Measurements from ENCODE around the gene HMCES. TPM values are rescaled to one million over a fixed set of nuclear protein-coding genes. Genes with fewer than 3 reads are reported as not detected.

Gene HMCES
- total and polyA plus RNA-seq, 10 donors: 16.1 to 60.7 (median 30.4) TPM

DNA sequence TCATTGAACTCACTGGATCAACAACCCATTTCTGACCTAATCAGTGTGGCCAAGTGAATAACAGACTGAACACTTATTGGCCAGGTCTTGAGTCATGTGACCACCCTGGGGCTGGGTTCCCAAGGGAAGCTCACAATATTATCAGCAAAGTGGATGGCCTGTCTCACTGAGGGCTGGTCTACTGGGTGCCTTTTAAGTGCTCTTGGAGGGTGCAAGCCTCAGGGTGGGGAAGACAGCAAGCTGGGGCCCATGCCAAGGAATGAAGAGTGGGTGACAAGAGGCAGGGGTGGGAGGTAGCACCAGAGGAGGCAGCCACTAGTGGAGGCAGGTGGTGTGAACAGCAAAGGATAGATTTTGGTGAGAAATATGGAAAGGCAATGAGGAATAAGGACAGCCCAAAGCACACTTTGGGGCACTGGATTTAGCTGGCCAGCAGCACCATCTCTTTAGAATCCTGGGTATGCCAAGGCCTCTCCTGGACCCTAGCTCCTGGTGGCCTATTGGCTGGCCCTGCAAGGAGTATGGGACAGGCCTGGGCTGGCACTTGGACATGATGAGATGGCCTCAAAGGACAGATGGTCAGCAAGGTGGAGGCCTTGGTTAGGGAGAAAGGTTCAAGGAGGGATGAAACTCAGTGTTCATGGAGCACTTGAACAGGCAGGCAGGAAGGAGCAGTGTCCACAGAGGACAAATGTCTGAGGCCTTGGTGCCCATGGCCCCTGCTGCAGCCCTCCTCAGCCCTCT lies 34.2 kb downstream of the HMCES start:
- H3K27ac ChIP-seq: peak overlapping the region in 5 of 8 donors; percentile 15 to 92 (median 85)
- H3K36me3 ChIP-seq: no peaks in the 10 kb centered on the region
- peaks cover 10 to 51% (median 36%) of the 10 kb centered on the region in 6 donors for H3K4me1 ChIP-seq
- no peak overlapping the region for H3K4me3 ChIP-seq
- intact Hi-C loops (cut with DNase I; ENCODE audit: low total_unique reads): no loop called here
- H3K27me3 ChIP-seq (replicated peaks in 1 of 7): peaks cover 0 to under 1% (median 0%) of the 10 kb centered on the region in 7 donors
- H3K9me3 ChIP-seq: no peaks in the 10 kb centered on the region
- no peak for DNase-seq
- TF ChIP-seq POLR2A (IDR thresholded peaks at IDR 0.05): peak in 1 of 3 donors; percentile 5
- peak in 1 of 3 donors; percentile 19 for TF ChIP-seq POLR2AphosphoS5 (IDR thresholded peaks at IDR 0.05)
- TF ChIP-seq, protein P1, sequence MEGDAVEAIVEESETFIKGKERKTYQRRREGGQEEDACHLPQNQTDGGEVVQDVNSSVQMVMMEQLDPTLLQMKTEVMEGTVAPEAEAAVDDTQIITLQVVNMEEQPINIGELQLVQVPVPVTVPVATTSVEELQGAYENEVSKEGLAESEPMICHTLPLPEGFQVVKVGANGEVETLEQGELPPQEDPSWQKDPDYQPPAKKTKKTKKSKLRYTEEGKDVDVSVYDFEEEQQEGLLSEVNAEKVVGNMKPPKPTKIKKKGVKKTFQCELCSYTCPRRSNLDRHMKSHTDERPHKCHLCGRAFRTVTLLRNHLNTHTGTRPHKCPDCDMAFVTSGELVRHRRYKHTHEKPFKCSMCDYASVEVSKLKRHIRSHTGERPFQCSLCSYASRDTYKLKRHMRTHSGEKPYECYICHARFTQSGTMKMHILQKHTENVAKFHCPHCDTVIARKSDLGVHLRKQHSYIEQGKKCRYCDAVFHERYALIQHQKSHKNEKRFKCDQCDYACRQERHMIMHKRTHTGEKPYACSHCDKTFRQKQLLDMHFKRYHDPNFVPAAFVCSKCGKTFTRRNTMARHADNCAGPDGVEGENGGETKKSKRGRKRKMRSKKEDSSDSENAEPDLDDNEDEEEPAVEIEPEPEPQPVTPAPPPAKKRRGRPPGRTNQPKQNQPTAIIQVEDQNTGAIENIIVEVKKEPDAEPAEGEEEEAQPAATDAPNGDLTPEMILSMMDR (IDR thresholded peaks at IDR 0.05 in 8 of 11, conservative IDR thresholded peaks at IDR 0.05 in 3 of 11): no peak

DNA sequence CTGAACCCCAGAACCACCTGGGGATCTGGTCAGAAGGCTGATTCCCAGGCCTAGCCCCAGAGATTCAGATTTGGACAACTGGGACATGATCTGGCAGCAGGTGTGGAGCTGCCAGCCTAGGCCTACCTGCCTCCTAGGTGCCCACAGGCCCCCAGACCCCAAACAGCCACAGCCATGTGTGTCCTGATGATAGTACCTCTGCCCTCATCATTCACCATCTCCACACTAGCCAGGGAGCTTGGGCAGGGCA lies 34.7 kb downstream of the HMCES start:
- Histone ChIP-seq H3K36me3 (no peaks in the 10 kb centered on the region), H3K9me3 (no peaks in the 10 kb centered on the region), H3K4me3 (peak overlapping the region in 1 of 8 donors; percentile 97), H3K27ac (peak overlapping the region in 5 of 8 donors; percentile 15 to 92 (median 85)), H3K27me3 (replicated peaks in 1 of 7) (peaks cover 0 to 5% (median 0%) of the 10 kb centered on the region in 7 donors), H3K4me1 (peaks cover 10 to 55% (median 37%) of the 10 kb centered on the region in 6 donors)
- no peak for TF ChIP-seq POLR2A (IDR thresholded peaks at IDR 0.05)
- TF ChIP-seq POLR2AphosphoS5 (IDR thresholded peaks at IDR 0.05): peak in 2 of 3 donors; percentile 10 to 48
- intact Hi-C loops (cut with DNase I; ENCODE audit: low total_unique reads): no loop called here
- DNase-seq: no peak

DNA sequence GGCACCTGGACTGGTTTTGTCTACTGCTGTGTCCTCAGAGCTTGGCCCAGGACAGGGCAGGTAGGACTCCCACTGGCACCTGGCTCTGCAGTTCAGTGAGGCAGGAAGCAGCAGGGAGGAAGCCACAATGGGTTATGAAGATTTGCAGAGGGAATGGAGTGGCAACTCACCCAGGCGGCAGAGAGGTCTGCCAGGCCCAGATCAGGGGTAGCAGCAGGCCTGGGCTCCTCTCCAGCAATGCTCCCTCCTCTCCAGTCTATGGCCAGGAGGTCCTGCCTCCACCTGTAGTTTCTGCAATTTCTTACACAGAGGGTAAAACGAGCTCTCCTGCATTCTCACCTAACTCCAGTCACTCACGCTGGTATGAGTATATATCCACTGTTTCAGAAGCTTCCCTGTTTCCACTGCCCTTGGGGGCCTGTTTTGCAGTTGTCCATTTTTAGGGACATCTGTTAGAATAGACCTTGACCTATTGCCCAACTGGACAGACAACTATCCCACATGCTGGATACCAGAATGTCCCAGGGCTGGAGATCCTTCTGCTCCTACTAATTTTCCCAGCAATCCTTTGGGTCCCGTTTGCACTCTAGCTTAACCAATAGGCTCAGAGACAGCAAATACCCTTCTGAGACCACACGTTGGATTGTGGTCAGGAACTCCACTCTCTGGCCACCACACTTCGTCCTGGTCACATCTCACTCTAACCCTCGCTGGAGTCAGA lies 35.2 kb downstream of the HMCES start:
- intact Hi-C loops (cut with DNase I; ENCODE audit: low total_unique reads): no loop called here
- TF ChIP-seq, protein P1 (IDR thresholded peaks at IDR 0.05 in 8 of 11, conservative IDR thresholded peaks at IDR 0.05 in 3 of 11): peak in 1 of 11 experiments; percentile 7
- TF ChIP-seq POLR2AphosphoS5 (IDR thresholded peaks at IDR 0.05): peak; percentile 5 to 60 (median 22)
- no peak for TF ChIP-seq POLR2A (IDR thresholded peaks at IDR 0.05)
- H3K27ac ChIP-seq: peak overlapping the region in 7 of 8 donors; percentile 76 to 92 (median 85)
- no peaks in the 10 kb centered on the region for H3K9me3 ChIP-seq
- 44 to 54% (median 50%) methylated on average over 7 of the region's 7 CpGs for WGBS, 5 donors
- H3K27me3 ChIP-seq (replicated peaks in 1 of 7): peaks cover 0 to 10% (median 0%) of the 10 kb centered on the region in 7 donors
- H3K36me3 ChIP-seq: no peaks in the 10 kb centered on the region
- no peak for DNase-seq
- H3K4me1 ChIP-seq: peaks cover 10 to 55% (median 37%) of the 10 kb centered on the region in 6 donors
- H3K4me3 ChIP-seq: peak overlapping the region in 6 of 8 donors; percentile 70 to 97 (median 86)

DNA sequence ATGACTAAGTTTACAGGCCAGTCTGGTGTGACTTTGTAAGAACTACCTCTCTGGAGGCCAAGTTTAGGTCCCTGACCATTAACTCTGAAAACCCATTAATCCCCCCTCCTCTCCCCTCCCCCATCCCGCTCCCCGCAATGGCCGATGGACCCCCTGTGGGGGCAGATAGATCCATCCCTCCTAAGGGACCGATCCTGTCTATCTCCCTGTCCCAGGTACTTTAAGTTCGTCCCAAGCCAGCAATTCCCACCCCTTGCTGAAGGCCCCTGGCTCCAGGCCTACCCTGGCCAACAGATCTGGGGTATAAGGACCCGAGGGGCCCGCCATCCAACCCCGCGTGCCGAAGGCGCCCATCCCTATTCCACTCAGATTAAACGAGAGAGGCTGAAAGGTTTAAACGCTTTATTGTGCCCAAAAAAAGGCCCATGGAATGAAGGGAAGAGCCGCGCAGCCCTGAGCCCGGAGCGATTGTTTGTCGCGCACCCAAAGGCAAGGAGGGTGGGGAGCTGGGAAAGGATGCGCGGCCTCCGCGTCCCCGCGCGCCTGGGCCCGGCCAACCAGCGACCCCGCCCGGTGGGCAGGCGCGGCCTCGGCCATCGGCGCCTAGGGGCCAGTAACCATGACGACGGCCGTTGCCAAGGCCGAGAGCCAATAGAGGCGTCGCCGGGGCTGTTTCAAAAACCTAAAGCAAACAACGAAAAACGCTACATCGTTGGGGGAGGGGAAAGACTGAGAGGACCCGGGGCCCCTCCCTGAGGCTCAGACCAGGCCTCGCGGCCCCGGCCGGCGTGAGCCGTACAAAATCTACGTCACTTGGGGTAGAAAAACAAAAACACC lies 35.9 kb downstream of the HMCES start:
- TF ChIP-seq POLR2AphosphoS5 (IDR thresholded peaks at IDR 0.05): peak; percentile 71 to 82 (median 80)
- TF ChIP-seq, protein P1 (IDR thresholded peaks at IDR 0.05 in 8 of 11, conservative IDR thresholded peaks at IDR 0.05 in 3 of 11): peak in 2 of 11 experiments; percentile 14 to 39
- TF ChIP-seq POLR2A (IDR thresholded peaks at IDR 0.05): no peak
- peak overlapping the region; percentile 61 to 97 (median 86) for H3K4me3 ChIP-seq
- DNase-seq: peak; percentile 91
- H3K27me3 ChIP-seq (replicated peaks in 1 of 7): peaks cover 0 to 15% (median 0%) of the 10 kb centered on the region in 7 donors
- no peaks in the 10 kb centered on the region for H3K9me3 ChIP-seq
- no peaks in the 10 kb centered on the region for H3K36me3 ChIP-seq
- H3K4me1 ChIP-seq: peaks cover 10 to 55% (median 37%) of the 10 kb centered on the region in 6 donors
- WGBS, 5 donors: 3 to 5% (median 3%) methylated on average over 42 to 53 of the region's 53 CpGs
- intact Hi-C loops (cut with DNase I; ENCODE audit: low total_unique reads): no loop called here
- peak overlapping the region; percentile 76 to 92 (median 85) for H3K27ac ChIP-seq

Data from spleen (tissue), 11 donors.